IMR-90 (cell line): ENCODE data around the gene CFDP1.

ENCODE experiments used
- CEBPB ChIP-seq: IDR thresholded peaks from 2 replicates; pipeline ENCODE4 v1.6.1; 2012; ENCODE audit warnings: low read depth, low read length, improper control_type of control experiment
- FOS ChIP-seq: fragments of 150-350 bp; IDR thresholded peaks from 2 replicates; pipeline ENCODE4 v1.6.1; 2016; ENCODE audit warnings: low read depth, low read length
- MXI1 ChIP-seq: IDR thresholded peaks from 2 replicates; pipeline ENCODE4 v1.6.1; 2012; ENCODE audit warnings: low read depth, mild to moderate bottlenecking, low read length, moderate library complexity, borderline replicate concordance
- POLR2A ChIP-seq: IDR thresholded peaks from 2 replicates; pipeline ENCODE4 v1.6.1; 2012; ENCODE audit warnings: mild to moderate bottlenecking, low read depth, low read length
- RAD21 ChIP-seq: IDR thresholded peaks from 2 replicates; pipeline ENCODE4 v1.6.1; 2012; ENCODE audit warnings: low read length, improper control_type of control experiment
- RFX5 ChIP-seq: IDR thresholded peaks from 2 replicates; pipeline ENCODE4 v1.8.0; 2012; ENCODE audit warnings: low read depth, mild to moderate bottlenecking, low read length, moderate library complexity
- TF ChIP-seq, protein P1 (sequence below): conservative IDR thresholded peaks from 2 replicates; pipeline ENCODE4 v1.5.1; 2012; ENCODE audit warnings: mild to moderate bottlenecking, low read depth, low read length, improper control_type of control experiment

GRCh38 chr16:75452464-75453190 is 19.3 kb upstream of the CFDP1 start:
- no peak for TF ChIP-seq POLR2A
- TF ChIP-seq, protein P1, sequence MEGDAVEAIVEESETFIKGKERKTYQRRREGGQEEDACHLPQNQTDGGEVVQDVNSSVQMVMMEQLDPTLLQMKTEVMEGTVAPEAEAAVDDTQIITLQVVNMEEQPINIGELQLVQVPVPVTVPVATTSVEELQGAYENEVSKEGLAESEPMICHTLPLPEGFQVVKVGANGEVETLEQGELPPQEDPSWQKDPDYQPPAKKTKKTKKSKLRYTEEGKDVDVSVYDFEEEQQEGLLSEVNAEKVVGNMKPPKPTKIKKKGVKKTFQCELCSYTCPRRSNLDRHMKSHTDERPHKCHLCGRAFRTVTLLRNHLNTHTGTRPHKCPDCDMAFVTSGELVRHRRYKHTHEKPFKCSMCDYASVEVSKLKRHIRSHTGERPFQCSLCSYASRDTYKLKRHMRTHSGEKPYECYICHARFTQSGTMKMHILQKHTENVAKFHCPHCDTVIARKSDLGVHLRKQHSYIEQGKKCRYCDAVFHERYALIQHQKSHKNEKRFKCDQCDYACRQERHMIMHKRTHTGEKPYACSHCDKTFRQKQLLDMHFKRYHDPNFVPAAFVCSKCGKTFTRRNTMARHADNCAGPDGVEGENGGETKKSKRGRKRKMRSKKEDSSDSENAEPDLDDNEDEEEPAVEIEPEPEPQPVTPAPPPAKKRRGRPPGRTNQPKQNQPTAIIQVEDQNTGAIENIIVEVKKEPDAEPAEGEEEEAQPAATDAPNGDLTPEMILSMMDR, result no peak
- TF ChIP-seq RFX5, result no peak
- TF ChIP-seq MXI1, result no peak
- no peak for TF ChIP-seq CEBPB
- no peak for TF ChIP-seq RAD21
- no peak for TF ChIP-seq FOS
